HG03469 (cell line): ENCODE results near the gene KRT1.

ENCODE experiments used
- ATAC-seq: cut with Tn5 transposase; IDR thresholded peaks from one replicate; pipeline ENCODE4 v1.9.1; 2021; ENCODE audit warnings: mild to moderate bottlenecking, moderate library complexity, moderate number of reproducible peaks; ENCODE audit not compliant: unreplicated experiment

Gene KRT1

GRCh38 chr12:52641468-52641867, 38.7 kb downstream of the KRT1 start:
- ATAC-seq: no peak

- no peak for ATAC-seq
Observed at GRCh38 chr12:52637299-52637698, 42.9 kb downstream of the KRT1 start.

DNA sequence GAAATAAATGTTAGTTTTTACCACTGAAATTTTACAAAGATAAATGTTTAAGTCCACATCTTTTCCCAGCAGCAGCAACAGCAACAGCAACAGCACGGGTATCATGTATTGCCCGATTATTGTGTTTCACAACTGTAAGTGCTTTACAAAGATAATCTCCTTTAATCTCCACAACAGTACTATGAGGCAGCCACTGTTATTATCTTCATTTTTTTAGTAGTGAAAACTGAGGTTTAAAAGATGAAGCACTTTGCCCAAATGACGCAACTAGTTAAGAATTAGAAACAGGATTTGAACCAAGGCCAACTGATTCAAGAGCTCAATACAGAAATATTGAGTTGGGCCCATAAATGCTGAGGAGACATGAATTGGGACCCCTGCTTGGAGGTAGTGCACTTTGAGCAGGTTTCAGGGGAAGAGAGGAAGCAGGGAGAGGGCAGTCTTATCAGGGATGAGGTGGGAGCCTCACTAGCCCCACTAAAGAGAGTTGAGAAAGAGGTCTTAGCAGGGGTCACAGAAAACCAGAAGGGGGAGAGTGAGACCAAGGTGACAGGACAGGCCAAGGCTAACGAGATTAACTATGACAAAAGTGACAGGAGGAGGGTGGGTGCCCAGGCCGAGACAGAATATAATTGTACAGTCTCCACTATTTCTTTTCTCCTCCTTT, 43.5 kb downstream of the KRT1 start:
- ATAC-seq: no peak

DNA sequence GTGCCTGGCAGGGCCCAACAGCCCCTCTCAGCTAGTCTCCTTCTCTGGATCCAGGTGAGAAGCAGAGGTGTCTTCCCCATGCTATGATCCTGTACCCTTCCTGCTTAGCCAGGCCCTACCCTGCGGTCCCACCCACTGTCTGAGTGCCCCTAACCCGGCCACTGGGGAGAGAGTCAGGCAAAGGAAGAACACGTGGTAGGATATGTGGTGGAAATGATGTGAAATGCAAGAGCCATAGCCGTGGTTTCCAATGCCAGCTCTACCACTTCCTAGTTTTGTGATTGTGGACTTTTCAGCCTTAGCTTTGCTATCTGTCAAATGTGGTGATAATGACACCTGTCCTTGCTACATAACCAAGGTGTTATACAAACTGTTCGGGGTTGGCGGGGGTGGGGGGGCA, 44.0 kb downstream of the KRT1 start:
- ATAC-seq: no peak

GRCh38 chr12:52634266-52635056, 45.7 kb downstream of the KRT1 start:
- ATAC-seq: no peak

GRCh38 chr12:52633383-52633782, 46.8 kb downstream of the KRT1 start:
- no peak for ATAC-seq

DNA sequence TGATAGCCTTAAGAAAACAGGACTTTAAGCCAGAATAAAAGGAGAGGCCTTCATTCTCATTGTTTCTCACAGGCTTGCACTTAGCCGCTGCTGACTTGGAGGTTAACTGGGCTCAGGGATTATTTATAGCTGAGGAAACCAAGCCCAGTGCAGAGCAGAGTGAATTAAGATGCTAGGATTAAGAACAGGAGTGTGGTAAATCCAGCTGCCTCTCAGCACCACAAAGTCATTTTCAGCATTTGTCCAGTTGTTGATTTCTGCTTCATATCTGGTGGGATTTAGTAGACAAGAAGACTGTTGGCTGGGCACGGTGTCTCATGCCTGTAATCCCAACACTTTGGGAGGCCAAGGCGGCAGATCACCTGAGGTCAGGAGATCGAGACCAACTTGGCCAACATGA, 47.6 kb downstream of the KRT1 start:
- no peak for ATAC-seq

- no peak for ATAC-seq
Observed at GRCh38 chr12:52631676-52632459, 48.3 kb downstream of the KRT1 start.

GRCh38 chr12:52631264-52631663, 48.9 kb downstream of the KRT1 start:
- no peak for ATAC-seq

DNA sequence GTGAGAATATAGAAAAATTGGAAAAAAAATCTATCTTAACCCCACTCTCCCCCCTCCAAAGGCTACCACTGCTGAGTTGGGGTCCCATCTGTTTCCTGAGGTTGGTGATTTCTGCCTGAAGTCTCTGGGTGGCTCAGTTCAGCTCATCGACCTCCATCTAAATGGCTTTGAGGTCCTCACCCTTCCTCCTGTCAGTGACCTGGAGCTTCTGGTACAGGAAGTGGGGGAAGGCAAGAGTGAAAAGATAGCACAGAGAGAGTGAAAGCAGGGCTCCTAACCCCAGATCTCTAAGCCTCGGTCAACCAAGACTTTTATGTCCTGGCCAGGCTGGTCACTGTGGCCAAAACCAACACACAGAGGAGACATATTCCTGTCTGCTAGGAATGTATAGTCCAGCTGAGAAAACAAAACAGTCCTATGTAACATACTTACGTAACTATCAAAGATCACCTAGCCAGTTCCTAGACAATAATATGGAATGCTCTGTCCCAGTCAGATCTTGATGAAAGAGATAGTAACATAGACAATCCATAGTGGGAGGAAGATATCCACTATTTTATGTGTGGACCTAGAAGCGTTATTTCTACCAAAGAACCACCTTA, 49.5 kb downstream of the KRT1 start:
- no peak for ATAC-seq

GRCh38 chr12:52630008-52630500, 50.2 kb downstream of the KRT1 start:
- no peak for ATAC-seq

DNA sequence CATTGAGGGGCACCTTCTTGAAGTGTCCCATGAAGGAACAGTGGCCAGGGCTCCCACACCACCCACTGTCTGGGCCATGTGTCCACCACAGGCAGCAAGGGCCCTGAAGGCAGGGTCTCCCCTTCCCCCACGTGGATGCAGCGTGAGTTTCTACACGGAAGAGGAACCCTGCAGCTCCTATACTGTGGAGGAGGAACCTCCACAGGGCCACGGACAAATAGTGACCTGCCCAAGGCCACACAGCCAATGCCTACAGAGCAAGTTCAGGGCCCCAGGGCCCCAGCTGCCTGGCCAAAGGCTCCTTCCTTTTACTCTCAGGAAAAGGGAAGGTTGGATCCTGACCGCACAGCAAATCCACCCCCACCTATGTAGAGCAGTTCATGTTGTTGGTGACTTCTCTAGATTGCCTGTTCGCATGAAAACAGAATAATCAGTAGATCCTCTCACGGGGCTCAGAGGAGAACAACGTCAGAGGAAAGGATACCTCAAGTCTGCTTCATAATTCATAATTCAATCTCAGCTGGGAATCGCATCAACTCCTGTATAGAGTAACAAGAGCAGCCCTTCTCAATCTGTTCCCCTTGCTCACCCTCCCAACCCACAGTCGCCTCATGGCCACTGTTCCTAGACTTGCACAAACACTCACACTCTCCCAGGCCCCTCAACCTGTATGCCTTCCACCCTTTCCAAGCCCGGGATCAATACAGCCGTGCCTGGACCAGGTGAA, 50.8 kb downstream of the KRT1 start:
- ATAC-seq: no peak

DNA sequence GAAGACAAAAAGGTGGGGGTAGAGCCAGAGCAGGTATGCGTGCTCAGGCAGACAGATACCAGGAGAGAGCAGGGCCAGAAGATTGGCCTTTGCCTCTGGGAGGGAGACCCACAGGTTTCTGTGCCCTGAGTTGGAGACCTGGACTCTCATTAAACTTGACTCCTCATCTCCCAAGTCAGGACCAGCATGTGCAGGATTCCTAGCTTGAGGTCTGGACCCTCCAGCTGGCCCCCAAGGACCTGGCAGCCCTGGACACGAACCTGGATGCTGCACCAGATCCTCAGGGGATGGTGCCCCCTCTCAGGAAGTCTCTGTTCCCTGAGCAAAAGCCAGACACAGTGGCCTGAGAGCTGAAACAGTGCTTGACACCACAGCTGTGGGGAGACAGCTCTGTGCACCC, 51.4 kb downstream of the KRT1 start:
- ATAC-seq: no peak

GRCh38 chr12:52628111-52628507, 52.1 kb downstream of the KRT1 start:
- ATAC-seq: no peak

DNA sequence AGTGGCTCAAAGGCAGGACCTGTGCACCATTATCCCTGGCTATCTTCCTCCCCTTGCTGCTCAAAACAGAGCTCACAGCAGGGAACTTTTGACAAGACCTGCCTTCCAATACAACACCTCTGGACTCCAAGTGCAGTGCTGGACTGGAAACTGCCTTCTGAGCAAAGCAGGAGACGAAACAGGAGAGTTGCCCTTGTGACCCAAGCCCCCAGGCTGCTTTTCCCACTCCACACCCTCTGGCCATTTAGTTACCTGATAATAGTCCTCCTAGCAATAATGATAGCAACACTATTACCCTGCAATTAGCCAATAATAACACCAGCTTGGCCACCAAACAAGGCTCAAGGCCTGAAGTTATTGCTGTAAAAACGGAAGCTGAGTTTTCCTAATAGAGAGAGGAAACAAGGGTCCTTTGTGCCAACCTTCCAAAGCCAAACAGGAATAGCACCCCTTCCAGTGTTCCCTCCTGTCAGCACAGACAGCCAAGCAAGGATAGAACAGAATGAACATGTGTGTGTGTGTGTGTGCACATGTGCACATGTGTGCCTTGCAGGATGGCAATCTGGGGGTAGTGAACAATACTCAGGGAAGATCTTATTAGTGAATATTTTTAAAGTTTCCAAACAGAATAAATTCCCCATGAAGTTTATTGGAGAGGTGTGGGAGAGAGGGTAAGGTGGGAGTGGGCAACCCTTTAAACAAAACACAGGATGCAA, 52.7 kb downstream of the KRT1 start:
- no peak for ATAC-seq
